ENCODE results near the gene PATL1.
"Not testable (repeated sequence)": the region's sequence is repeated elsewhere in the genome, so short reads cannot be mapped to it uniquely, and the experiment has no call there.

The PATL1 gene, protein sequence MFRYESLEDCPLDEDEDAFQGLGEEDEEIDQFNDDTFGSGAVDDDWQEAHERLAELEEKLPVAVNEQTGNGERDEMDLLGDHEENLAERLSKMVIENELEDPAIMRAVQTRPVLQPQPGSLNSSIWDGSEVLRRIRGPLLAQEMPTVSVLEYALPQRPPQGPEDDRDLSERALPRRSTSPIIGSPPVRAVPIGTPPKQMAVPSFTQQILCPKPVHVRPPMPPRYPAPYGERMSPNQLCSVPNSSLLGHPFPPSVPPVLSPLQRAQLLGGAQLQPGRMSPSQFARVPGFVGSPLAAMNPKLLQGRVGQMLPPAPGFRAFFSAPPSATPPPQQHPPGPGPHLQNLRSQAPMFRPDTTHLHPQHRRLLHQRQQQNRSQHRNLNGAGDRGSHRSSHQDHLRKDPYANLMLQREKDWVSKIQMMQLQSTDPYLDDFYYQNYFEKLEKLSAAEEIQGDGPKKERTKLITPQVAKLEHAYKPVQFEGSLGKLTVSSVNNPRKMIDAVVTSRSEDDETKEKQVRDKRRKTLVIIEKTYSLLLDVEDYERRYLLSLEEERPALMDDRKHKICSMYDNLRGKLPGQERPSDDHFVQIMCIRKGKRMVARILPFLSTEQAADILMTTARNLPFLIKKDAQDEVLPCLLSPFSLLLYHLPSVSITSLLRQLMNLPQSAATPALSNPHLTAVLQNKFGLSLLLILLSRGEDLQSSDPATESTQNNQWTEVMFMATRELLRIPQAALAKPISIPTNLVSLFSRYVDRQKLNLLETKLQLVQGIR

DNA sequence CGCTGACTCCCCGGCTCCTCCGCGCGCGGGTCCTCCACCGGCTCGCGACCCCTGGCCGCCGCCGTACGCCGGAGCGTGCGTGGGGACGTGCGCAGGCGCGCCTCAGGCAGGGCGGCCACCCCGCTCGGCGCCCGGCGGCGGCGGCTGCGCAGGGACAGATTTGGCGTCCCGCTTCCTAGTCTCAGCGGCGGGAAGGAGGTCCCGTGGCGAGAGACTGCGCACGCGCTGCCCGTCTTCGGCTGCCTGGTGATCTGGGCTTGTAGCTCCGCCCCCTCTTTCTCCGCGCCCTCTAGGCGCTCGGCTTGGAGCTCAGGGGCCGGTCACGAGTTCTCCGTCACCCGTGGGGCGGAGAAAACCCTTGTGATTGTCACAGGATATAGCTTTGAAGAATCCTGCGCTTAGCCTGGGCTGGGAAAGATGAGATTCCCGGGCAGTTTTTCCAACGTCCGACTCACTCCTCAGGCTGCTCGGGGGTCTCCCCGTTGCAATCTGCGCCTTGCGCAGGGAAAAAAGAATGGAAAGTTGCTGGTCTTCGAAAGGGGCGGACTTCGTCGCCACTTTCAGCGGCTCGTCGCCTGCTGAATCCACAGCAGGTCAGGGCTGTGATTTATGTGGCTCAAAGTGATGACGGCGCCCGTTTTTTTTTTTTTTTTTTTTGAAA lies at the start of gene PATL1:
Gene PATL1 (minus strand): TSS at position 88 of the 661 bp plus-strand sequence. CDS start 142 bp downstream, outside the sequence.
- in situ Hi-C loops (cut with MboI; ENCODE audit: low sequenced_read_pairs): no loop called here

DNA sequence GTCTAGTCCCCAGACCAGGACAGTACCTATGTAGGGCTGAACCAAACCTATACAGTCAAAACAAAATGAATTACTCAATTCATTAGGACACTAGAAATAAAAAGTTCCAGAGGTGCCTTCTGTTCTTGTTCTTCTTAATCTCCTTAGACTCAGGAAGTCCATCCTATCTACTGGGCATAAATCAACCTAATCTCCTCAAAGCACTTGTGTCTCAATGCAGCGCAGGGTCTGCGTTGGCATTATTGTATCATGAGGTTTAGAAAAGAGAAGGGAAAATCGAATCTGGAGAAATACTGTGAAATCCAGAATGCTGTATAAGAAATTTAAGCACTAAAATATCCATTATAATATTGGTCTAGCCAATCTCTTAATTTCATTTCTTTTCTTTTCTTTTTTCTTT lies 47.2 kb upstream of the PATL1 start:
- in situ Hi-C loops (cut with MboI; ENCODE audit: low sequenced_read_pairs): no loop called here

DNA sequence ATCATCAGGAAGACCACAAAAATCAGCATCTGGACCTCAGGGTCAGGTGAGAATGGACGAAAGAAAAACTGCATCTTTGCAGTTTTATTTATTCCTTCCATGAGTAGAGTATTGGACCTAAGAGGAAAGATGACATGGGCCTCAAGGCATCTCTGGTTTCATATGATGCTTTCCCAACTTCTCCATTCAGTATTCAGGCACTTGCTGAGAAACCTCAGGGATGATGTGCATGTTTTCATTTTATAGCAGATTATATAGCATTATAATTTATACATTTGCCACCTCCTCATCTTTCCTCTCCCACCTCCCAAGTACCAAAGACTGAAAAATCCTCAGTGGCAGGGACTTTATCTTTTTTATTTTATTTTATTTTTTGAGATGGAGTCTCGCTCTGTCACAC lies 44.9 kb upstream of the PATL1 start, which contains the start of gene OR10V1:
Gene OR10V1 (minus strand): TSS at position 101 of the 400 bp plus-strand sequence. CDS start 0 bp downstream, at position 101.
- in situ Hi-C loops (cut with MboI; ENCODE audit: low sequenced_read_pairs): no loop called here

DNA sequence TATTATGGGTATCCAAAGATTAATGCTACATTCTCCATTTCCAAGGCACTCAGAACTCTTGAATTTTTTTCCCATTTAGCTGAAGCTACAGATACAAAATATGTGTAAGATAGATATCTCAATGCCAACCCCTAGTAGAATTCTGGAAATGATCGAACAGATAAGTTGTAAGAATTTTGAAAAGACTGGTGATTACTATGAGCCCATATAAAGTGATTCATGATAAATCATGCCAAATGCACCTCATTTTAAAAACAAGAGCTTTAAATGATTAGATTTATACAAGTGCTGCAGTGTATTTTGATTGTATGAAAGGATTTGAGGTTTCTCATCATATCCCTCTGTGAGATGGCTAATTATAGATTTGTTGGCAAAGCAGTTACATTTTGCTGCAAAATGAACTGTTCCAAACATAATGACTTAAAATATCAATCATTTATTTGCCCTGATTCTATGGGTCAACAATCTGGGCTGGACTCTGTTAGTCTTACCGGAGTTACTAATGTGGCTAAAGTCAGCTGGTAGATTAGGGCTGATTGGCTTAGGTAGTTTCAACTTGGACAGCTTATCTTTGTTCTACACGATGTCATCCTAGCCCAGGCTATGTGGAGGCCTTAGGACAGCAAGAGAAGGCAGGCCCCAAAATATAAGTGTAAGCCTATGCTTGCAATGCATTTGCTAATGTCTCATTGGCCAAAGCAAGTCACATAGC lies 41.5 kb upstream of the PATL1 start:
- in situ Hi-C loops (cut with MboI; ENCODE audit: low sequenced_read_pairs): no loop called here

- in situ Hi-C loops (cut with MboI; ENCODE audit: low sequenced_read_pairs): no loop called here
Measured at GRCh38 chr11:59708537-59708936, 39.7 kb upstream of the PATL1 start.

DNA sequence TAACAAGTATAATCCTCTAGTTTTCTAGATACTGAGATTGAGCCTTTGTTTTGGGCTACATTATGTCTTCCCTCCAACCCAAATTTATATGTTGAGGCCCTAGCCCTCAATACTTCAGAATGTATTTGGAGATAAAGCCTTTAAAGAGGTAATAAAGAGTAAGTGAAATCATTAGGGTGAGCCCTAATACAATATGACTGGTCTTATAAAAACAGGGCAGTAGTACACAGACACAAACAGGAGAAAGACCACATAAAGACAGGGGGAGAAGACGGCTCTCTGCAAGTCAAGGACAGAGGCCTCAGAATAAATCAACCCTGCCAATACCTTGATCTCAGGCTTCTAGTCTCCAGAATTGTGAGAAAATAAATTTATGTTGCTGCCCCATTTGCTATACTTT lies 38.5 kb upstream of the PATL1 start:
- in situ Hi-C loops (cut with MboI; ENCODE audit: low sequenced_read_pairs): no loop called here

DNA sequence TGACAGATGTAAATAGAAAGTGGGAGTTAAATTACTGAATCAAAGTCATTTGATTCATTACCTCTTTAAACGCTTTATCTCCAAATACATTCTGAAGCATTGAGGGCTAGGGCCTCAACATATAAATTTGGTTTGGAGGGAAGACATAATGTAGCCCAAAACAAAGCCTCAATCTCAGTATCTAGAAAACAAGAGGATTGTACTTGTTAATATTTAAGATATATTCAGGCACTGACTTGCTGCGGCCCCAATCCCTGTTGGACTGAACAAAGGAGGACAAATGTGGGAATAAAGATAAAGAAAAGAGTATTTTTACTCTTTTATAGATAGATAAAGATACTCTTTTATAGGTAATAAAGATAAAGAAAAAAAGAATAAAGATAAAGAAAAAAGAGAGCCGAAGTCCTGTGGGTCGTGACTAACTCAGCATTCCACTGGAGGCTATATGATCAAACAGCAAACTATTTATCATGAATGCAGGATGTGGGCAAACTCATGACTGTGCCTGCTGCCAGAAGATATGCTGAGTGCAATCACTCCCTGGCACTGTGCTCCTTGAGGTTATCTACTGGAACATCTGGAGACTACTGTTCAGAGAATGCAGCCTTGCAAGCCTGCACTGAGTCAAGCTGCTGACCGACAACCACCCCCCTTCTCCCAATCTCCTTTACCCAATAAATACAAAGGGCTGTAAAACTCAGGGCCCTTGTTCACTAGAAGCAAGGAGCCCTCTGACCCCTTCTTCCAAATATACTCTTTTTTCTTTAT lies 37.9 kb upstream of the PATL1 start:
- in situ Hi-C loops (cut with MboI; ENCODE audit: low sequenced_read_pairs): no loop called here

- in situ Hi-C loops (cut with MboI; ENCODE audit: low sequenced_read_pairs): no loop called here
Measured at GRCh38 chr11:59705294-59705693, 36.5 kb upstream of the PATL1 start.

GRCh38 chr11:59703515-59703914 lies 34.7 kb upstream of the PATL1 start:
- in situ Hi-C loops (cut with MboI; ENCODE audit: low sequenced_read_pairs): not testable (repeated sequence)

DNA sequence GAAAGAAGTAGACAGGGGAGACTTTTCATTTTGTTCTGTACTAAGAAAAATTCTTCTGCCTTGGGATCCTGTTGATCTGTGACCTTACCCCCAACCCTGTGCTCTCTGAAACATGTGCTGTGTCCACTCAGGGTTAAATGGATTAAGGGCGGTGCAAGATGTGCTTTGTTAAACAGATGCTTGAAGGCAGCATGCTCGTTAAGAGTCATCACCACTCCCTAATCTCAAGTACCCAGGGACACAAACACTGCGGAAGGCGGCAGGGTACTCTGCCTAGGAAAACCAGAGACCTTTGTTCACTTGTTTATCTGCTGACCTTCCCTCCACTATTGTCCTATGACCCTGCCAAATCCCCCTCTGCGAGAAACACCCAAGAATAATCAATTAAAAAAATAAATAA lies 31.3 kb upstream of the PATL1 start:
- in situ Hi-C loops (cut with MboI; ENCODE audit: low sequenced_read_pairs): not testable (repeated sequence)

DNA sequence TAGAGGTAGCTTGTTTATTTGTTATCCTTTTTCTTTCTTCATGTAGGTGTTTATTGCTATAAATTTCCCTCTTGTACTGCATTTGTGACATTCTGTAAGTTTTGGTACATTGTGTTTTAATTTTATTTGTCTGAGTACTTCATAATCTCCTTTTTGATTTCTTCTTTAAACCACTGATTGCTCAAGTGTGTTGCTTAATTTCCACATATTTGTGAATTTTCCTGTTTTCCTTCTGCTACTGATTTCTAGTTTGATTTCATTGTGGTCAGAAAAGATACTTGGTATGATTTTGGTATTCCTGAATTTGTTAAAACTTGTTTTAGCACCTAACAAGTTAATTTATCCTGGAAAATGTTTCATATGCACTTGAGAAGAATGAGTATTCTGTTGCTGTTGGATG lies 29.7 kb upstream of the PATL1 start:
- in situ Hi-C loops (cut with MboI; ENCODE audit: low sequenced_read_pairs): no loop called here

DNA sequence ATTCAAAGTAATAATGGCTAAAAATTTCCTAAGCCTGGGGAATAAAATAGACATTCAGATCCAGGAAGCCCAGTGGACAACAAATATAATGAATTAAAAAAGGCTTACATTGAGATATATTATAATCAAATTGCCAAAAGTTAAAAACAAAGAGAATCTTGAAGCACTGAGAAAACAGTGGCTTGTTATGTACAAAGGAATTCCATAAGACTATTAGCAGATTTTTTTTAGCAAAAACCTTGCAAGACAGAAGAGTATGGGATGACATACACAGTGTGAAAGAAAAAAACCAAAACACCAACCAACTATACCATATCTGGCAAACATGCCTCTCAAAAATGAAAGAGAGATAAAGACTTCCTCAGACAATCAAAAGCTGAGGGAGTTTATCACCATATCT lies 24.1 kb upstream of the PATL1 start:
- in situ Hi-C loops (cut with MboI; ENCODE audit: low sequenced_read_pairs): no loop called here

GRCh38 chr11:59691156-59691555 lies 22.3 kb upstream of the PATL1 start:
- in situ Hi-C loops (cut with MboI; ENCODE audit: low sequenced_read_pairs): no loop called here

- in situ Hi-C loops (cut with MboI; ENCODE audit: low sequenced_read_pairs): no loop called here
Measured at GRCh38 chr11:59689015-59689414, 20.2 kb upstream of the PATL1 start.

DNA sequence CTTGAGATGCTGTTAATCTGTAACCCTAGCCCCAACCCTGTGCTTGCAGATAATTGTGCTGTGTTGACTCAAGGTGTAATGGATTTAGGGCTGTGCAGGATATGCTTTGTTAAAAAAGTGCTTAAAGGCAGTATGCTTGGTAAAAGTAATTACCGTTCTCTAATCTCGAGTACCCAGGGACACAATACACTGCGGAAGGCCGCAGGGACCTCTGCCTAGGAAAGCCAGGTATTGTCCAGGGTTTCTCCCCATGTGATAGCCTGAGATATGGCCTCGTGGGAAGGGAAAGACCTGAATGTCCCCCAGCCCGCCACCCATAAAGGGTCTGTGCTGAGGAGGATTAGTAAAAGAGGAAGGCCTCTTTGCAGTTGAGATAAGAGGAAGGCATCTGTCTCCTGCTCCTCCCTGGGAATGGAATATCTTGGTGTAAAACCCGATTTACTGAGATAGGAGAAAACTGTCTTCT lies 12.5 kb upstream of the PATL1 start:
- in situ Hi-C loops (cut with MboI; ENCODE audit: low sequenced_read_pairs): not testable (repeated sequence)

- in situ Hi-C loops (cut with MboI; ENCODE audit: low sequenced_read_pairs): no loop called here
Measured at GRCh38 chr11:59680287-59681154, 11.7 kb upstream of the PATL1 start.

DNA sequence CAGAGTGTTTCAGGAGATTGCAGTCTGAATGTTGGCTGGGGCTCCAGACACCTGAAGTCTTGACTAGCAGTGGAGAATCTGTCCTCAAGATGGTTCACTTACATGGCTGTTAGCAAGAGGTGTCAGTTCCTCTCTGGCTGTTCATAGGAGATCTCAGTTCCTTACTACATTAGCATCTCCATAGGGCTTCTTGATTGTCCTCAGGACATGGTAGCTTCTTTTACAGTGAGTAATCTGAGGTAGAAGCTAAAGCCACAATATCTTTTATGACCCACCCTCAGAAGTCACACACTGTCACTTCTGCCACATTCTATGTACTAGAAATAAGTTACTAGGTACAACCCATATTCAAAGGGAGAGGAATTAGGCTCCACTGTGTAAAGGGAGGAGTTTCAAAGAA lies 10.5 kb upstream of the PATL1 start:
- in situ Hi-C loops (cut with MboI; ENCODE audit: low sequenced_read_pairs): no loop called here

GRCh38 chr11:59678813-59679165 lies 10.0 kb upstream of the PATL1 start:
- in situ Hi-C loops (cut with MboI; ENCODE audit: low sequenced_read_pairs): no loop called here

- in situ Hi-C loops (cut with MboI; ENCODE audit: low sequenced_read_pairs): no loop called here
Measured at GRCh38 chr11:59678118-59678812, 9.4 kb upstream of the PATL1 start.
